HepG2 (cell line): ENCODE measurements around the gene RIN3.

Experiments
- CREB1 ChIP-seq, 2 experiments: fragments of 450-650 bp in 1 of 2; IDR thresholded peaks; 2 replicates each; pipeline ENCODE4 v1.6.1; 2016 to 2017; ENCODE audit warnings: control low read depth in 1 of 2, mild to moderate bottlenecking in 1 of 2, missing compliant biosample characterization in 1 of 2, missing genetic modification characterization in 1 of 2
- CTCF ChIP-seq: sonication (generic); formaldehyde crosslinking; IDR thresholded peaks from 2 replicates; pipeline ENCODE4 v1.5.0; 2020; ENCODE audit warnings: mild to moderate bottlenecking, missing genetic modification reagents, moderate library complexity
- GABPA ChIP-seq, 2 experiments: IDR thresholded peaks; 2 replicates each; pipeline ENCODE4 v1.6.1; 2011 to 2016; ENCODE audit warnings: low read depth in 2 of 2, low read length in 1 of 2, missing biosample characterization in 1 of 2, missing genetic modification characterization in 1 of 2
- JUNB ChIP-seq: sonication (generic); formaldehyde crosslinking; IDR thresholded peaks from 2 replicates; pipeline ENCODE4 v1.8.0; 2022; ENCODE audit warnings: missing genetic modification reagents, mild to moderate bottlenecking, borderline replicate concordance
- MBD4 ChIP-seq: IDR thresholded peaks from 2 replicates; pipeline ENCODE4 v1.6.1; 2012; ENCODE audit warnings: low read length, inconsistent platforms, borderline replicate concordance
- REST ChIP-seq, 2 experiments: IDR thresholded peaks; 2 replicates each; pipeline ENCODE4 v1.6.1; 2011 to 2012; ENCODE audit warnings: low read length in 2 of 2, borderline replicate concordance in 1 of 2, low read depth in 1 of 2, mild to moderate bottlenecking in 1 of 2, moderate library complexity in 1 of 2
- SIN3A ChIP-seq: IDR thresholded peaks from 2 replicates; pipeline ENCODE4 v1.6.1; 2011; ENCODE audit warnings: low read depth, mild to moderate bottlenecking, control low read depth, low read length, borderline replicate concordance
- ZNF510 ChIP-seq: sonication (generic); formaldehyde crosslinking; IDR thresholded peaks from 2 replicates; pipeline ENCODE4 v1.4.0; 2020; ENCODE audit warnings: low read depth, mild to moderate bottlenecking, missing genetic modification reagents

- TF ChIP-seq ZNF510 (CRISPR knock-in tag) = no peak
- no peak for TF ChIP-seq JUNB (CRISPR knock-in tag)
- TF ChIP-seq GABPA (IDR thresholded peaks at IDR 0.05; ENCODE audit: low read depth, low read length) = no peak
- TF ChIP-seq GABPA (CRISPR knock-in tag; IDR thresholded peaks at IDR 0.05; ENCODE audit: low read depth) = no peak
- TF ChIP-seq CREB1 (IDR thresholded peaks at IDR 0.05) = no peak
- TF ChIP-seq CREB1 (CRISPR knock-in tag; IDR thresholded peaks at IDR 0.05) = no peak
- TF ChIP-seq SIN3A = no peak
- no peak for TF ChIP-seq CTCF (CRISPR knock-in tag)
- no peak for TF ChIP-seq REST (IDR thresholded peaks at IDR 0.05; ENCODE audit: borderline replicate concordance in 1 of 2, low read depth in 1 of 2, low read length in 2 of 2)
- TF ChIP-seq MBD4 = no peak
These were observed 2.2 kb downstream of the RIN3 start for GRCh38 chr14:92515546-92516343.
